ENCODE data around the gene GAS1. TPM values are rescaled to one million over a fixed set of nuclear protein-coding genes. Genes with fewer than 3 reads are reported as not detected.

Gene GAS1
- total and polyA plus RNA-seq, 4 donors: 0.46 to 7.4 (median 1.1) TPM

DNA sequence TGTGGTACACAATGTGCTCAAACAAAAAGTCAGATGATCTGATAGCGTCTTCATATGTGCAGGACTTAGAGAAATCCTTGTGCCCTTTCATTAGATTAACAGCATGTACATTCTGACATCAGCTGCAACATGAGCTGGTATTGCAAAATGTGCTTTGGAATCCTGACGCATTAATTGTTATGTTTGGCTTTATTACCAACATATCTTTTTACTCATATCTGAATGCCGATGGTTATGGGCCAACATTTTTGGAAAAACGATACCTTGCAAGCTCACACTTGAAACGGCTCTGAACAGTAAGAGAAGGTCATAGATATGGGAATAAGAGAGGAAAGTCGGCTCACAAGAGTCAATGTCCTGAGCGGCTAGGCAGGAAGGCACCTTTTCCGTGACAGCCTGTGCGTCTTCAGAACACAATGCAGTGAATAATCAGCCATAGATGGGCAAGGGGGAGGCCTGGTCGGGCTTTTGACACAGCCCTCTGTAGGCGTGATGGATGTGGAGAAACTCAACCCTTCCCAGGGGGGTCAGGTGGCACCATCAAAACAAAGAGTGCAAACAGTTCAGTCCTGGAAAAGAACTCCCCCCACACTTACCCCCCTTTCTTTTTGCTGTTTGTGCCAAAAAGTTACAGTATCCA lies 36.4 kb upstream of the GAS1 start:
- no peak overlapping the region for H3K27ac ChIP-seq (ENCODE audit: low read depth in 1 of 2, low read length in 2 of 2)
- TF ChIP-seq, protein P1, sequence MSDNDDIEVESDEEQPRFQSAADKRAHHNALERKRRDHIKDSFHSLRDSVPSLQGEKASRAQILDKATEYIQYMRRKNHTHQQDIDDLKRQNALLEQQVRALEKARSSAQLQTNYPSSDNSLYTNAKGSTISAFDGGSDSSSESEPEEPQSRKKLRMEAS (IDR thresholded peaks at IDR 0.05): no peak
- TF ChIP-seq RAD21 (IDR thresholded peaks at IDR 0.05): no peak
- TF ChIP-seq FOXA2 (IDR thresholded peaks at IDR 0.05): no peak
- TF ChIP-seq, protein P2, sequence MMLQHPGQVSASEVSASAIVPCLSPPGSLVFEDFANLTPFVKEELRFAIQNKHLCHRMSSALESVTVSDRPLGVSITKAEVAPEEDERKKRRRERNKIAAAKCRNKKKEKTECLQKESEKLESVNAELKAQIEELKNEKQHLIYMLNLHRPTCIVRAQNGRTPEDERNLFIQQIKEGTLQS (IDR thresholded peaks at IDR 0.05): no peak
- no peak for TF ChIP-seq YY1 (IDR thresholded peaks at IDR 0.05)
- no peak for TF ChIP-seq JUND (IDR thresholded peaks at IDR 0.05)
- TF ChIP-seq EGR1 (IDR thresholded peaks at IDR 0.05; ENCODE audit: low read depth in 2 of 2): no peak
- no peak for TF ChIP-seq RXRA (IDR thresholded peaks at IDR 0.05)
- TF ChIP-seq, protein P3, sequence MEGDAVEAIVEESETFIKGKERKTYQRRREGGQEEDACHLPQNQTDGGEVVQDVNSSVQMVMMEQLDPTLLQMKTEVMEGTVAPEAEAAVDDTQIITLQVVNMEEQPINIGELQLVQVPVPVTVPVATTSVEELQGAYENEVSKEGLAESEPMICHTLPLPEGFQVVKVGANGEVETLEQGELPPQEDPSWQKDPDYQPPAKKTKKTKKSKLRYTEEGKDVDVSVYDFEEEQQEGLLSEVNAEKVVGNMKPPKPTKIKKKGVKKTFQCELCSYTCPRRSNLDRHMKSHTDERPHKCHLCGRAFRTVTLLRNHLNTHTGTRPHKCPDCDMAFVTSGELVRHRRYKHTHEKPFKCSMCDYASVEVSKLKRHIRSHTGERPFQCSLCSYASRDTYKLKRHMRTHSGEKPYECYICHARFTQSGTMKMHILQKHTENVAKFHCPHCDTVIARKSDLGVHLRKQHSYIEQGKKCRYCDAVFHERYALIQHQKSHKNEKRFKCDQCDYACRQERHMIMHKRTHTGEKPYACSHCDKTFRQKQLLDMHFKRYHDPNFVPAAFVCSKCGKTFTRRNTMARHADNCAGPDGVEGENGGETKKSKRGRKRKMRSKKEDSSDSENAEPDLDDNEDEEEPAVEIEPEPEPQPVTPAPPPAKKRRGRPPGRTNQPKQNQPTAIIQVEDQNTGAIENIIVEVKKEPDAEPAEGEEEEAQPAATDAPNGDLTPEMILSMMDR (IDR thresholded peaks at IDR 0.05; ENCODE audit: low read depth, low read length, missing input control): no peak
- TF ChIP-seq GABPA (IDR thresholded peaks at IDR 0.05 in 1 of 2, conservative IDR thresholded peaks at IDR 0.05 in 1 of 2): no peak
- no peak for TF ChIP-seq NR2F2 (IDR thresholded peaks at IDR 0.05)
- TF ChIP-seq HNF4A (conservative IDR thresholded peaks at IDR 0.05): no peak
- TF ChIP-seq HNF4G (IDR thresholded peaks at IDR 0.05): no peak

DNA sequence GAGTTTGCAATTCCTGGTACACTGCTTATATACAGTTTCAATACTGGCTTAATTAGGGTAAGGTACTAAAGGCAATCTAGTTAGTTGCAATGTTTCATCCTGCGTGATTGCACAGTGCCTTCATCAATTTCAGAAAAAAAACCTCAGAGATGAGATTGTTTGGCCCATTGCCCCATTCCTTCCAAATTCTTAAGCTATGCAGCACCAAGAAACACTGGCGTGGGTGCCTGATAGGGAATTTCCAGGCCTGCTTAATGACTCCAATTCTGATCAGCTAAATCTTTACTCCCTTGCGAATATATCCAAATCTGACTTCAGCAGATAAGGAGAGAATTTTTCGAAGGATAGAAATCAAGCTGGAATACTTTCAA lies 35.9 kb upstream of the GAS1 start:
- Histone ChIP-seq H3K27me3 (ENCODE audit: control insufficient read depth in 4 of 4, insufficient read depth in 4 of 4, low read length in 3 of 4) (peaks cover 0 to 2% (median 0%) of the 10 kb centered on the region in 4 donors), H3K27ac (ENCODE audit: low read depth in 1 of 2, low read length in 2 of 2) (no peak overlapping the region), H3K4me1 (ENCODE audit: control insufficient read depth in 4 of 4, insufficient read depth in 4 of 4, low read length in 3 of 4) (no peaks in the 10 kb centered on the region), H3K9me3 (ENCODE audit: control insufficient read depth in 4 of 4, low read length in 3 of 4) (no peaks in the 10 kb centered on the region), H3K4me3 (ENCODE audit: low read depth in 1 of 3, low read length in 3 of 3) (no peak overlapping the region), H3K9ac (ENCODE audit: low read depth in 1 of 2, low read length in 2 of 2) (no peak overlapping the region), H3K36me3 (ENCODE audit: control insufficient read depth in 4 of 4, insufficient read depth in 3 of 4, low read depth in 1 of 4, low read length in 3 of 4) (no peaks in the 10 kb centered on the region)
- no peak for DNase-seq (ENCODE audit: low spot score)
- WGBS: 79% methylated on average over 4 of the region's 4 CpGs
- no peak for TF ChIP-seq HNF4G (IDR thresholded peaks at IDR 0.05)
- TF ChIP-seq FOXA1 (IDR thresholded peaks at IDR 0.05): no peak
- no peak for TF ChIP-seq FOXA2 (IDR thresholded peaks at IDR 0.05)
- no peak for TF ChIP-seq JUND (IDR thresholded peaks at IDR 0.05)
- TF ChIP-seq, protein P4, sequence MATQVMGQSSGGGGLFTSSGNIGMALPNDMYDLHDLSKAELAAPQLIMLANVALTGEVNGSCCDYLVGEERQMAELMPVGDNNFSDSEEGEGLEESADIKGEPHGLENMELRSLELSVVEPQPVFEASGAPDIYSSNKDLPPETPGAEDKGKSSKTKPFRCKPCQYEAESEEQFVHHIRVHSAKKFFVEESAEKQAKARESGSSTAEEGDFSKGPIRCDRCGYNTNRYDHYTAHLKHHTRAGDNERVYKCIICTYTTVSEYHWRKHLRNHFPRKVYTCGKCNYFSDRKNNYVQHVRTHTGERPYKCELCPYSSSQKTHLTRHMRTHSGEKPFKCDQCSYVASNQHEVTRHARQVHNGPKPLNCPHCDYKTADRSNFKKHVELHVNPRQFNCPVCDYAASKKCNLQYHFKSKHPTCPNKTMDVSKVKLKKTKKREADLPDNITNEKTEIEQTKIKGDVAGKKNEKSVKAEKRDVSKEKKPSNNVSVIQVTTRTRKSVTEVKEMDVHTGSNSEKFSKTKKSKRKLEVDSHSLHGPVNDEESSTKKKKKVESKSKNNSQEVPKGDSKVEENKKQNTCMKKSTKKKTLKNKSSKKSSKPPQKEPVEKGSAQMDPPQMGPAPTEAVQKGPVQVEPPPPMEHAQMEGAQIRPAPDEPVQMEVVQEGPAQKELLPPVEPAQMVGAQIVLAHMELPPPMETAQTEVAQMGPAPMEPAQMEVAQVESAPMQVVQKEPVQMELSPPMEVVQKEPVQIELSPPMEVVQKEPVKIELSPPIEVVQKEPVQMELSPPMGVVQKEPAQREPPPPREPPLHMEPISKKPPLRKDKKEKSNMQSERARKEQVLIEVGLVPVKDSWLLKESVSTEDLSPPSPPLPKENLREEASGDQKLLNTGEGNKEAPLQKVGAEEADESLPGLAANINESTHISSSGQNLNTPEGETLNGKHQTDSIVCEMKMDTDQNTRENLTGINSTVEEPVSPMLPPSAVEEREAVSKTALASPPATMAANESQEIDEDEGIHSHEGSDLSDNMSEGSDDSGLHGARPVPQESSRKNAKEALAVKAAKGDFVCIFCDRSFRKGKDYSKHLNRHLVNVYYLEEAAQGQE (IDR thresholded peaks at IDR 0.05): no peak
- TF ChIP-seq HNF4A (conservative IDR thresholded peaks at IDR 0.05): no peak
- TF ChIP-seq RXRA (IDR thresholded peaks at IDR 0.05): no peak
- TF ChIP-seq, protein P3 (IDR thresholded peaks at IDR 0.05; ENCODE audit: low read depth, low read length, missing input control): no peak
- TF ChIP-seq, protein P2 (IDR thresholded peaks at IDR 0.05): no peak
- no peak for TF ChIP-seq RAD21 (IDR thresholded peaks at IDR 0.05)
- no peak for TF ChIP-seq GABPA (IDR thresholded peaks at IDR 0.05 in 1 of 2, conservative IDR thresholded peaks at IDR 0.05 in 1 of 2)
- no peak for TF ChIP-seq EGR1 (IDR thresholded peaks at IDR 0.05; ENCODE audit: low read depth in 2 of 2)
- TF ChIP-seq YY1 (IDR thresholded peaks at IDR 0.05): no peak
- no peak for TF ChIP-seq TAF1 (conservative IDR thresholded peaks at IDR 0.05)
- TF ChIP-seq, protein P1 (IDR thresholded peaks at IDR 0.05): no peak
- TF ChIP-seq SP1 (IDR thresholded peaks at IDR 0.05): no peak
- TF ChIP-seq, protein P5, sequence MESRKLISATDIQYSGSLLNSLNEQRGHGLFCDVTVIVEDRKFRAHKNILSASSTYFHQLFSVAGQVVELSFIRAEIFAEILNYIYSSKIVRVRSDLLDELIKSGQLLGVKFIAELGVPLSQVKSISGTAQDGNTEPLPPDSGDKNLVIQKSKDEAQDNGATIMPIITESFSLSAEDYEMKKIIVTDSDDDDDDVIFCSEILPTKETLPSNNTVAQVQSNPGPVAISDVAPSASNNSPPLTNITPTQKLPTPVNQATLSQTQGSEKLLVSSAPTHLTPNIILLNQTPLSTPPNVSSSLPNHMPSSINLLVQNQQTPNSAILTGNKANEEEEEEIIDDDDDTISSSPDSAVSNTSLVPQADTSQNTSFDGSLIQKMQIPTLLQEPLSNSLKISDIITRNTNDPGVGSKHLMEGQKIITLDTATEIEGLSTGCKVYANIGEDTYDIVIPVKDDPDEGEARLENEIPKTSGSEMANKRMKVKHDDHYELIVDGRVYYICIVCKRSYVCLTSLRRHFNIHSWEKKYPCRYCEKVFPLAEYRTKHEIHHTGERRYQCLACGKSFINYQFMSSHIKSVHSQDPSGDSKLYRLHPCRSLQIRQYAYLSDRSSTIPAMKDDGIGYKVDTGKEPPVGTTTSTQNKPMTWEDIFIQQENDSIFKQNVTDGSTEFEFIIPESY (IDR thresholded peaks at IDR 0.05): no peak
- no peak for TF ChIP-seq NR2F2 (IDR thresholded peaks at IDR 0.05)

More for the DNA sequence above, 36.4 kb upstream of the GAS1 start:
- Histone ChIP-seq H3K9me3 (ENCODE audit: control insufficient read depth in 4 of 4, low read length in 3 of 4) (no peaks in the 10 kb centered on the region), H3K36me3 (ENCODE audit: control insufficient read depth in 4 of 4, insufficient read depth in 3 of 4, low read depth in 1 of 4, low read length in 3 of 4) (no peaks in the 10 kb centered on the region), H3K27me3 (ENCODE audit: control insufficient read depth in 4 of 4, insufficient read depth in 4 of 4, low read length in 3 of 4) (peaks cover 0 to 2% (median 0%) of the 10 kb centered on the region in 4 donors), H3K4me1 (ENCODE audit: control insufficient read depth in 4 of 4, insufficient read depth in 4 of 4, low read length in 3 of 4) (no peaks in the 10 kb centered on the region), H3K9ac (ENCODE audit: low read depth in 1 of 2, low read length in 2 of 2) (no peak overlapping the region), H3K4me3 (ENCODE audit: low read depth in 1 of 3, low read length in 3 of 3) (no peak overlapping the region)
- 64% methylated on average over 11 of the region's 11 CpGs for WGBS
- DNase-seq (ENCODE audit: low spot score): no peak

Measured in liver (tissue), 9 donors.